ENCODE results near the gene COL4A4.
A peak's percentile ranks its signal among the peaks of the same experiment; 100 is the strongest.

The COL4A4 gene

GRCh38 chr2:227038550-227039189, 125.3 kb downstream of the COL4A4 start:
- no peak for TF ChIP-seq CTCF (conservative IDR thresholded peaks at IDR 0.05; ENCODE audit: control insufficient read depth, insufficient read depth, low read depth, low read length)
- H3K4me3 ChIP-seq (ENCODE audit: control insufficient read depth, low read depth, low read length): no peak overlapping the region
- DNase-seq (ENCODE audit: low read depth): no peak

DNA sequence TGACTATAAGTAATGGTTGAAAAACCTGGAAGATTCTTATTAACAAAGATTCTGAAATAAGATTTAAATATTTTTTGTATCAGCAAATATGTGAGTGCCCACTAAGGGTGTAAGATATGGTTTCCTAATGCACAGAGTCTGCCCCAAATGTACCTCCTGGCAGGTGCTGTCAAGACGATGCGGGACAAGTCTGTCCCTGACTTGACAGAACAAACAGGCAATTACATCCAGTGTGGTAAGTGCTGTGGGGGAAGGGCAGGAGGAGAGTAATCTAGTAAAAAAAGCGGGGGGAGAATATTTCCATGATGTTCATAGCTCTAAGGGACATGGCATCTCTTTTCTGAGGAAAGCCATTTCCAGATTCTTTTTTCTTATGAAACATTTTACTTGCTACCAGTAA, 127.5 kb downstream of the COL4A4 start:
- DNase-seq (ENCODE audit: low read depth): no peak
- H3K4me3 ChIP-seq (ENCODE audit: control insufficient read depth, low read depth, low read length): no peak overlapping the region
- TF ChIP-seq CTCF (conservative IDR thresholded peaks at IDR 0.05; ENCODE audit: control insufficient read depth, insufficient read depth, low read depth, low read length): no peak

- no peak for DNase-seq (ENCODE audit: low read depth)
- TF ChIP-seq CTCF (conservative IDR thresholded peaks at IDR 0.05; ENCODE audit: control insufficient read depth, insufficient read depth, low read depth, low read length): no peak
- H3K4me3 ChIP-seq (ENCODE audit: control insufficient read depth, low read depth, low read length): no peak overlapping the region
Observed at GRCh38 chr2:227035711-227036367, 128.2 kb downstream of the COL4A4 start.

- no peak overlapping the region for H3K4me3 ChIP-seq (ENCODE audit: control insufficient read depth, low read depth, low read length)
- peak; percentile 41 for DNase-seq (ENCODE audit: low read depth)
- peak; percentile 73 for TF ChIP-seq CTCF (conservative IDR thresholded peaks at IDR 0.05; ENCODE audit: control insufficient read depth, insufficient read depth, low read depth, low read length)
Observed at GRCh38 chr2:227033471-227034148, 130.4 kb downstream of the COL4A4 start.

DNA sequence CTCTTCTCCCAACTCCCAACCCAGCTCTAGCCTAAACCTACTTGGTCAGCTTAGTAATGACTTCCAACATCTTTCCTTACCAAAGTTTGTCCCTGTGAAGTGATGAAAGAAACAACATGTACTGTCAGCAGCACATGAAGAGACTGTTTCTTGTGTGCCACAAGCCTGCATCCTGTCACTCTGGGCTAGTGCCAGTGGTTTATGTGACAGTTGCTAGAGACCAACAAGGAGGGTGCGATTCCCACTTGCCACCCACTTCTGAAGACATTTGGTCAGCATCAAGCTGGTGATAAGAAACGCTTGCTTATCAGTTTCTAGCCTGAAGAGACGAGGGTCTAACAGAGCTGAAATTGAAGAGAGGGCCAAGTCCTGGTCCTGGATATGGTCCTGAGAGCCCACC, 132.6 kb downstream of the COL4A4 start:
- no peak for DNase-seq (ENCODE audit: low read depth)
- no peak overlapping the region for H3K4me3 ChIP-seq (ENCODE audit: control insufficient read depth, low read depth, low read length)
- TF ChIP-seq CTCF (conservative IDR thresholded peaks at IDR 0.05; ENCODE audit: control insufficient read depth, insufficient read depth, low read depth, low read length): no peak

GRCh38 chr2:227030789-227031188, 133.2 kb downstream of the COL4A4 start:
- DNase-seq (ENCODE audit: low read depth): no peak

More at GRCh38 chr2:227030789-227031188, 133.2 kb downstream of the COL4A4 start:
- H3K4me3 ChIP-seq (ENCODE audit: control insufficient read depth, low read depth, low read length): no peak overlapping the region
- no peak for TF ChIP-seq CTCF (conservative IDR thresholded peaks at IDR 0.05; ENCODE audit: control insufficient read depth, insufficient read depth, low read depth, low read length)

Data from fibroblast of mammary gland (primary cell).